Stimulated activated CD4-positive, alpha-beta T cell treated with anti-CD3 and anti-CD28 coated beads, Interleukin-1b, Interleukin-23, amount 100 ng/mL, for 1 hour (primary cell): Measurements from ENCODE around the gene FANCD2.
"Not testable (repeated sequence)": the region's sequence is repeated elsewhere in the genome, so short reads cannot be mapped to it uniquely, and the experiment has no call there.

Source experiments
- DNase-seq, 2 donors: peaks; one replicate each; pipeline ENCODE4 v3.0.0-alpha.2; 2020; ENCODE audit warnings: low read depth in 2 of 2

The FANCD2 gene

DNA sequence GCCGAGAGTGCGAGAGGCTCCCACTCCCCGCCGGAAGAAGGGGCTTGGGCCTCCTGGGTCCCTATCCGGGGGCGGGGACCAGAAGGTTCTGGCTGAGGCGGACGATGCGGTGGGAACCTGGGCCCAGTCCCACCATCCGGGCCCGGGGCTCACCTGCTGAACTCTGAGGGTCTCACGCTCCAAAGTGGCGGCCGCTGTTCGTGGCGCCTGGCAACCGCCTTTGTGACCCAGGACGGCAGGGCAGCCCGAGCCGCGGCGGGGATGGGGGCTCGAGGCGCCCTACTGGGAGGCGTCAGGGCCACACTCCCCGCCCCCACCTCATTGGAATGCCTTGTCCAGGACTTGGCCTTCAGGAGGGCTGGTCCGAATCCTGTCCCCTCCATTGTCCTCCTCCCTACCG is 81.9 kb downstream of the FANCD2 start, which contains the start of gene FANCD2OS:
FANCD2OS (minus strand) TSS at position 165 of the 400 bp plus-strand sequence. CDS start 3,481 bp downstream, outside the sequence.
- DNase-seq = no peak

DNA sequence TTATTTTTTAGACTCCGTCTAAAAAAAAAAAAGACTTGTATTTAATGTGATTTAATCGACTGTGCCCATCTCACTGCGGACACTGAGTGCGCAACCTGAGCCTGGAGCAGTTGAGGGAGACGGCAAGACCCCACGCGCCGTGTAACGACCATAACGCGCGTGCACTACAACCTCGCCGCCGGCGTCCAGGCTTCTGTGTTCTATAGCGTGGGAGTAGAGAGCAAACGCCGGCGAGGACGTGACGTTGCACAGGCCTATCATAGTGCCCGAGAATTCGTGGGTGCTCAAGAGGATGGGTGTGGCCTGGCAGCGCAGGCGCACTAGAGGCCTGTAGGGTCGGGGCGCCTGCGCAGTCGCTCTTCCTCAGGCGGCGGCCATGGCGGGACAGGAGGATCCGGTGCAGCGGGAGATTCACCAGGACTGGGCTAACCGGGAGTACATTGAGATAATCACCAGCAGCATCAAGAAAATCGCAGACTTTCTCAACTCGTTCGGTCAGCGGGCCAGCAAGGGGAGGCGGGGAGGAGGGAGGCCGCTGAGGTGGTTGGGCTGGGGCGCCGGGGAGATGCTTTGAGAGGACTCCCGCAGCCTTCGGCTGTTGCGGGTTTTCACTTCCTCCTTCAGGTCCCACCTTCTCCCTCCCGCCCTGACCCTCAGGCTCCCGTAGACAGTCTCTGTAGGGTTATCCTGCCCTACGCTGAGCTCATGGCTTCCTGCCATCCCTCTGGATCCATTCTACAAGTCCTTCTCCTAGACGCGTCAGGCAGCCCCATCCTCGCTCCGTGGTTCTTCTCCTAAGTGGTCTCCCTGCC is 89.3 kb downstream of the FANCD2 start, which contains the start of gene BRK1:
BRK1 (plus strand) TSS at position 350 of the 812 bp plus-strand sequence; CDS start at position 377, 27 bp downstream.
- peak; percentile 81 to 83 for DNase-seq

DNA sequence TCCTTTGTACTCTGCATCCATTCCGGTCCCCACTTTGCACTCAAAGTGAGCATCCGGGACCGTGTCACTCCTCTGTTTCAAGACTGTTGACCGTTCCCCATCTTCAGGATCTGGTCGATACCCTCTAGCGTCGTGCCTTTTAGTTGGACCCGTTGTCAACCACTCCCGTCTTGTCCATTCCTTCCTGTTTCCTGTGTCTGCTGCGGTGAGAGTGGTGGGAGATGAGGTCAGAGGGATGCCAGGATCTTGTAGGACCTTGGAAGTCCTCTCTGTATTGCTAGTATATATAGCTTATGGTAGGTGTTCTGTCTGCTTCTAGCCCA is 89.9 kb downstream of the FANCD2 start:
- no peak for DNase-seq

DNA sequence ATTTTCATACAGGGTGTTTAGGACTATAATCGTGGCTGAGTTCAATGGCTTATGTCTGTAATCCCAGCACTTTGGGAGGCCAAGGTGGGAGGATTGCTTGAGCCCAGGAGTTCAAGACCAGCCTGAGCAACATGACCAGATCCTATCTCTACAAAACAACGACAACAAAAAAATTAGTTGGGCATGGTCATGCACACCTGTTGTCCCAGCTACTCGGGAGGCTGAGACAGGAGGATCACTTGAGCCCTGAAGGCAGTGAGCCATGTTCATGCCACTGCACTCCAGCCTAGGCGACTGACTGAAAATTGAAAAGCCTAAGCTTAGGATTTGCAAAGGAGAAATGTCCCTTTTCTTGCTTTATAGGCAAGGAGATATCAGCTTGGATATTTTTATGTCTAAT is 90.7 kb downstream of the FANCD2 start:
- DNase-seq = no peak

DNA sequence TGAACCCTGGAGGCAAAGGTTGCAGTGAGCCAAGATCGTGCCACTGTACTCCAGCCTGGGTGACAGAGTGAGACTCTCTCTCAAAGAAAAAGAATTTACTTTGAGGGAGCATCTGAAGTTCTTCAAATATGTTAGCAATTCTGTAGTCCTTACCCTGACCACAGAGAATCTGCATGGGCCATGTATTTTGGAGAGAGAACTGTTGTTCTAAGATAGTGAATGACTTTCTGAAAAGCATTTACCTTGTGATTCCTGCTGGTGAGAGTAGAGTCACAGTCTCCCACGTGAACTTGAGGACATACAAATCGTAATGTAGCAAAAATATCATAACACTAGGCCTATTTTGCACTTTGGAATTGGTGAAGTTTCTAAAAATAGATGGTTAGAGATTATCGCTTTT is 93.1 kb downstream of the FANCD2 start:
- DNase-seq = no peak

DNA sequence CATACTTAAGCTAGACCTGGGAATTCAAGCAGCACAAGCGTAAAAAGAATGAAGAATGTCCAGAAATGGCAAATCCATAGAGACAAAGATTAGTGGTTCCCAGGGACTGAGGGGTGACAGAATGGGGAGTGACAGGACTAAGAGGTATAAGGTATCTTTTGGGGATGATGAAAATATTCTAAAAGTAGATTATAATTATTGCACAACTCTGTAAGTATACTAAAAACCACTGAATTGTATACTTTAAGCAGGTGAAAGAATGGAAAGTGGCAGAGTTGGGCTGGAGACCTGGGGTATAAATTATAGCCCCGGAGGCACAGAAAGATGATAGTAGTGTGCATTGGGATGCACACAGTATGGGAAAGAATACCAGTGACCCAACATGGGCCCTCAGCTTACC is 94.8 kb downstream of the FANCD2 start:
- DNase-seq = no peak

DNA sequence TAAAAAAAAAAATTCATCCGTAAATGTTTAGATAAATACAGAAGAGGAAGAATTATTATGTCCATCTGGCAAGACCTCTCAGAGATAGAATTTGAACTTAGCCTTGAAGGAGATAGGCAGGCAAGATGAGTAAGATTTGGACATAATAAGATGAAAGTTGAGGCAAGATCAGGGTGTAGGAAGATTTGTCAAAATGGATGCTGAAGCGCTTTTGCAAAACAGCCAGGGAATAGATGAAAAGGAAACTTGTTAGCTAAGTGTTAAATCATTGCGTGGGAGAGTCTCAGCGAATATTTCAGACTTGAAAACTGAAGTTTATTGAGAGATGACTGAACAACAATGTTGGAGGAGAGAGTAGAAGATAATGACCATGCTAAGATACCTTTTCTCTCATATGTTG is 96.5 kb downstream of the FANCD2 start:
- no peak for DNase-seq

DNA sequence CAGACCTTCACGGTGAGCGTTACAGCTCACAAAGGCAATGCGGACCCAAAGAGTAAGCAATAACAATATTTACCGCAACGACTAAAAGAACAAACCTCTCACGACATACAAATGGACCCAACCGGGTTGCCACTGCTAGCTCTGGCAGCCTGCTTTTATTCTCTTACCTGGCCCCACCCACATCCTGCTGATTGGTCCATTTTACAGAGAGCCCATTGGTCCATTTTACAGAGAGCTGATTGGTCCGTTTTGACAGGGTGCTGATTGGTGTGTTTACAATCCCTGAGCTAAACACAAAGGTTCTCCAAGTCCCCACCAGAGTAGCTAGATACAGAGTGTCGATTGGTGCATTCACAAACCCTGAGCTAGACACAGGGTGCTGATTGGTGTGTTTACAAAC is 109.6 kb downstream of the FANCD2 start:
- not testable (repeated sequence) for DNase-seq

DNA sequence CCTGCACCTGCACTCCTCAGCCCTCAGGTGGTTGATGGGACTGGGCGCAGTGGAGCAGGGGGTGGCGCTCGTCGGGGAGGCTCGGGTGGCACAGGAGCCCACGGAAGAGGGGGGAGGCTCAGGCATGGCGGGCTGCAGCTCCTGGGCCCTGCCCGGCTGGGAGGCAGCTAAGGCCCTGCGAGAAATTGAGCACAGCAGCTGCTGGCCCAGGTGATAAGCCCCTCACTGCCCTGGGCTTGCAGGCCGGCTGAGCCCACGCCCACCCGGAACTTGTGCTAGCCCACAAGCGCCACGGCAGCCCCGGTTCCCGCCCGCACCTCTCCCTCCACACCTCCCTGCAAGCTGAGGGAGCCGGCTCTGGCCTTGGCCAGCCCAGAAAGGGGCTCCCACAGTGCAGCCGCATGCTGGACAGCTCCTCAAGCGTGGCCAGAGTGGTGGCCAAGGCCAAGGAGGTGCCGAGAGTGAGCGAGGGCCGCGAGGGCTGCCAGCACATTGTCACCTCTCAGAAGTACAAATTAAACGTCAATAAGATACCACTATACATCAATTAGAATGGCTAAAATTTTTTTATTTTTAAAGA is 110.3 kb downstream of the FANCD2 start:
- no peak for DNase-seq

DNA sequence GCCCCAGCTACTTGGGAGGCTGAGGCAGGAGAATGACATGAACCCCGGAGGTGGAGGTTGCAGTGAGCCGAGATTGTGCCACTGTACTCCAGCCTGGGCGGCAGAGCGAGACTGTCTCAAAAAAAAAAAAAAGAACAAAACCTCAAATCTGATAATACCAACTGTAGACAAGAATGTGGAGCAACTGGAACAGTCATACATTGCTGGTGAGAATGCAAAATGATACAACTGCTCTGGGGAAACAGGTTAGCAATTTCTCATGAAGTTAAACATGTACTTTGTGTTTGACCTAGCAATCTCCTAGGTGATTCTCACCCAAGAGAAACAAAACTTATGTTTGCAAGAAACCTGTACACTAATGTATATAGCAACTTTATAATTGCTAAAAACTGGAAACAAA is 110.9 kb downstream of the FANCD2 start:
- no peak for DNase-seq

DNA sequence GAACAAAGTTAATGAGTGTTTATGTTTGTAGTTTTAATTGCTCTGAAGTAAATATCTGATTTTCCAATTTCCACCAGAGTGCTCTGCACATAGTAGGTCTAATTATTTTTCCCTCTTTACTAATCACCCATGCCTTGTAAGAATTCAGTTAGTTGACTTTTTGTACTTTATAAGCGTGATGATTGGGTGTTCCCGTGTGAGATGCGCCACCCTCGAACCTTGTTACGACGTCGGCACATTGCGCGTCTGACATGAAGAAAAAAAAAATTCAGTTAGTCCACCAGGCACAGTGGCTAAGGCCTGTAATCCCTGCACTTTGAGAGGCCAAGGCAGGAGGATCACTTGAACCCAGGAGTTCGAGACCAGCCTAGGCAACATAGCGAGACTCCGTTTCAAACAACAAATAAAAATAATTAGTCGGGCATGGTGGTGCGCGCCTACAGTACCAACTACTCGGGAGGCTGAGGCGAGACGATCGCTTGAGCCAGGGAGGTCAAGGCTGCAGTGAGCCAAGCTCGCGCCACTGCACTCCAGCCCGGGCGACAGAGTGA is 114.8 kb downstream of the FANCD2 start:
- DNase-seq = no peak

DNA sequence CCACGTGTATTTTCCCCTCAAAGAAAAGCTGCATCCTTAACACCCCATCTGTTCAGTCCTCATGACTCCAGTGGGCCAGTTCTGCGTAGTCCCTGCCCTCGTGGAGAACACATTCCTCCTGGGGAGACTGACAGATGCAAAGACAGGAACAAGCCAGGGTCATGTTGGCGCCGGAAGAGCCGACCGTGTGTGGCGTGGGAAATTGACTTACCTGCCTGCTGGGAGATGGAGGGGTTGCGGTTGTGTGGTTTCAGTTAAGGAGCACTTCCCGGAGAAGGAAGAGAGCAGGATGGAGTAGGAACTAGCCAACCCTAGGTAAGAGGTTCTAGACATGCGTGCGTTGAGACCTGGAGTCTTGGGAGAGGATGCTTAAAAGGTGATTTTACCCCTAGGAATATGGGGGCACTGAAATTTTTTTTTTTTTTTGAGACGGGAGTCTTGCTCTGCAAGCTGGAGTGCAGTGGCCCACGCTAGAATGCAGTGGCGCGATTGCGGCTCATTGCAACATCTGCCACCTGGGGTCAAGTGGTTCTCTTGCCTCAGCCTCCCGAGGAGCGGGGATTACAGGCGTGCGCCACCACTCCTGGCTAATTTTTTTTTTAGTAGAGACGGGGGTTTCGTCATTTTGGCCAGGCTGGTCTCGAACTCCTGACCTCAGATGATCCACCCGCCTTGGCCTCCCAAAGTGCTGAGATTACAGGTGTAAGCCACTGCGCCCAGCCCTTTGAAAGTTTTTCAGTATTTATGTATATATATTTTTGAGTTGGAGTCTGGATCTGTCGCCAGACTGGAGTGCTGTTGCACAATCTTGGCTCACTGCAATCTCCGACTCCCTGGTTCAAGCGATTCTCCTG is 116.7 kb downstream of the FANCD2 start:
- DNase-seq = no peak

DNA sequence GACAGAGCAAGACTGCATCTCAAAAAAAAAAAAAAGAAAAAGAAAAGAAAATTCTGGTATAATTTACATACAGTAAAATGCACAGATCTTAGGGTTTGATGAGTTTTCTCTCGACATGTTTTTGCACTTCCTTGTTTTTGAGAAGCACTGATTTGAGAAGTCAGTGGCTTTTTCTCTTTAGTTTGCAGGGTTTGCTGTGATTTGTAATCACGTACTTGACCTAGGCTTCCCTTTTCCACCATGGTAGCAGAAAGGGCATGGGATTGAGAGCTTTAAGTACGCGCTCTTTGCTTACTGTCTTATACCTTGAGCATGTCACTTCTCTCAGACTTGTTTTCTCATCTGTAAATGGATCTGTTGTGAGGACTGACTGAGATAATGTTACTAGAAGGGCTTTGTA is 119.4 kb downstream of the FANCD2 start:
- no peak for DNase-seq

DNA sequence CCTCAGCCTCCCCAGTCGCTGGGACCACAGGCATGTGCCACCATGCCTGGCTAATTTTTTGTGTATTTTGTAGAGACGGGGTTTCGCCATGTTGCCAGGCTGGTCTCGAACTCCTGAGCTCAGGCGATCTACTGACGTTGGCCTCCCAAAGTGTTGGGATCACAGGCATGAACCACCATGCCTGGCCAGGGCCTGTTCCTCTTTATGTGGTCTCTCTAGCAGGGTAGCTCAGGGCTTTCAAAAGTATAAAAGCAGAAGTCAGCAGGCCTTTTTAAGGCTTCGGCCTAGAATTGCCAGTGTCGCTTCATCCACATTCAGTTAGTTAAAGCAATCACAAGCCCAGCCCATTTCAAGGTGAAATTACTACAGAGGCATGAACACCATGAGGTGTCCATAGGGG is 123.0 kb downstream of the FANCD2 start:
- no peak for DNase-seq

DNA sequence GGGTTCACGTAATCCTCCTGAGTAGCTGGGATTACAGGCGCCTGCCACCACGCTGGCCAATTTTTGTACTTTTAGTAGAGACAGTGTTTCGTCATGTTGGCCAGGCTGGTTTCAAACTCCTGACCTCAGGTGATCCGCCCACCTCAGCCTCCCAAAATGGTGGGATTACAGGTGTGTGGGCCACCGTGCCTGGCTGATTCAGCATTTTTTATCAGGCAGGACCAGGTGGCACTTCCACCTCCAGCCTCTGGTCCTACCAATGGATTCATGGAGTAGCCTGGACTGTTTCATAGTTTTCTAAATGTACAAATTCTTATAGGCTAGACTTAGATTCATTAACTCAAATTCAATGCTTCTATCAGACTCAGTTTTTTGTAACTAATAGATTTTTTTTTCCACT is 124.8 kb downstream of the FANCD2 start:
- no peak for DNase-seq
